Ascending aorta (tissue), 2 donors: ENCODE data around the gene IMPG2. TPM values are rescaled to one million over a fixed set of nuclear protein-coding genes. Genes with fewer than 3 reads are reported as not detected.

Experiments
- DNase-seq, 2 donors: peaks; one replicate each; pipeline ENCODE4 v3.0.0-alpha.2; 2019; ENCODE audit warnings: low spot score in 2 of 2
- H3K27ac ChIP-seq, 2 donors: fragments of 200-600 bp; sonication (generic); one replicate each; pipeline ENCODE4 v1.5.1; 2016 to 2017; ENCODE audit warnings: mild to moderate bottlenecking in 1 of 2
- H3K27me3 ChIP-seq: fragments of 200-600 bp; sonication (generic); one replicate; pipeline ENCODE4 v1.5.1; 2017
- H3K36me3 ChIP-seq, 2 donors: fragments of 200-600 bp; sonication (generic); one replicate each; pipeline ENCODE4 v1.5.1; 2016
- H3K4me1 ChIP-seq, 2 donors: fragments of 200-600 bp; sonication (generic); one replicate each; pipeline ENCODE4 v1.5.1; 2016 to 2017; ENCODE audit warnings: mild to moderate bottlenecking in 1 of 2
- H3K4me3 ChIP-seq, 2 donors: fragments of 200-600 bp; sonication (generic); one replicate each; pipeline ENCODE4 v1.5.1; 2016 to 2017; ENCODE audit warnings: mild to moderate bottlenecking in 1 of 2
- H3K9me3 ChIP-seq, 2 donors: fragments of 200-600 bp; sonication (generic); one replicate each; pipeline ENCODE4 v1.5.1; 2016
- intact Hi-C: fragments of 100-400 bp; cut with DNase I; formaldehyde crosslinking; loops from one replicate; pipeline ENCODE4 v1.15.1; 2023
- total RNA-seq: library from RNA; depleted of rRNA; stranded (reverse); fragments of >200 nt; gene quantifications from one replicate; pipeline ENCODE4 v1.1.0, GENCODE V29; 2016
- TF ChIP-seq, protein P1 (sequence below), 3 experiments: fragments of 200-600 bp in 2 of 3; fragments of 450-650 bp in 1 of 3; sonication (generic) in 2 of 3; IDR thresholded peaks; one replicate each; pipeline ENCODE4 v1.5.1; 2016 to 2019; ENCODE audit warnings: antibody characterized with exemption in 3 of 3, mild to moderate bottlenecking in 1 of 3, moderate library complexity in 1 of 3

The IMPG2 gene
- total RNA-seq, 1 donor from 2014 or later: 0.11 TPM

DNA sequence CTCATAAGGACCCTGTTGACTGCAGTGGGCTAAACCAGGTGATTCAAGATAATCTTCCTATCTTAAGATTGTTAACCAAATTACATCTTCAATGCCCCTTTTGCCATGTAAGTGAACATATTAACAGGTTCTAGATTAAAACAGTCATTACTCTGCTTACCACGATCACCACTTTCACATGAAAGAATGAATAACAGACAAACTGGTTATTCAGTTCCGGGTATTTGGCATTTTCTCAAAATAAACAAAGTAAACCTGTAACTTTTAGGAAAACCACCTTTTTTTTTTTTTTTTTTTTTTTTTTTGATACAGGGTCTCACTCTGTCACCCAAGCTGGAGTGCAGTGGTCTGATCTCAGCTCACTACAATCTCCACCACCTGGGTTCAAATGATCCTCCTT lies 131.2 kb downstream of the IMPG2 start:
- Histone ChIP-seq H3K4me3 (no peak overlapping the region), H3K27ac (no peak overlapping the region), H3K4me1 (no peaks in the 10 kb centered on the region), H3K27me3 (no peaks in the 10 kb centered on the region), H3K9me3 (no peaks in the 10 kb centered on the region), H3K36me3 (no peaks in the 10 kb centered on the region)
- TF ChIP-seq, protein P1, sequence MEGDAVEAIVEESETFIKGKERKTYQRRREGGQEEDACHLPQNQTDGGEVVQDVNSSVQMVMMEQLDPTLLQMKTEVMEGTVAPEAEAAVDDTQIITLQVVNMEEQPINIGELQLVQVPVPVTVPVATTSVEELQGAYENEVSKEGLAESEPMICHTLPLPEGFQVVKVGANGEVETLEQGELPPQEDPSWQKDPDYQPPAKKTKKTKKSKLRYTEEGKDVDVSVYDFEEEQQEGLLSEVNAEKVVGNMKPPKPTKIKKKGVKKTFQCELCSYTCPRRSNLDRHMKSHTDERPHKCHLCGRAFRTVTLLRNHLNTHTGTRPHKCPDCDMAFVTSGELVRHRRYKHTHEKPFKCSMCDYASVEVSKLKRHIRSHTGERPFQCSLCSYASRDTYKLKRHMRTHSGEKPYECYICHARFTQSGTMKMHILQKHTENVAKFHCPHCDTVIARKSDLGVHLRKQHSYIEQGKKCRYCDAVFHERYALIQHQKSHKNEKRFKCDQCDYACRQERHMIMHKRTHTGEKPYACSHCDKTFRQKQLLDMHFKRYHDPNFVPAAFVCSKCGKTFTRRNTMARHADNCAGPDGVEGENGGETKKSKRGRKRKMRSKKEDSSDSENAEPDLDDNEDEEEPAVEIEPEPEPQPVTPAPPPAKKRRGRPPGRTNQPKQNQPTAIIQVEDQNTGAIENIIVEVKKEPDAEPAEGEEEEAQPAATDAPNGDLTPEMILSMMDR (IDR thresholded peaks at IDR 0.05): no peak
- no peak for DNase-seq
- intact Hi-C loops: no loop called here

DNA sequence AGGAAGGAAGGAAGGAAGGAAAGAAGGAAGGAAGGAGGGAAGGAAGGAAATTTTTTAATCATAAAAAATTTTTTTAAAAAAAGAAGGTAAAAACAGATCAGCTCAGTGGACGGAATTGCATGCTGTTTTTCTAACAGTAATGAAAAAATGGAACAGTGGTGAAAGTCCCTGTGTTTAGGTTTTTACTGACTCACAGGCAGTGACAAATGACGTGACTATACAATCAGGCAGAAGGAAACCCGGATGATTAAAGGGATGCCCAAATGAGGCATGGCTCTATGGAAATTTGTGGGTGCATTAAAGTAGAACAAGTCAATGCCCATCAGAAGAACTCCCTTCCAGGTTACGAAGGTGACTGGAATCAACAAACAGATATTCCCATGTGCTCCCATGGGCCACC lies 135.0 kb downstream of the IMPG2 start:
- H3K4me1 ChIP-seq: no peaks in the 10 kb centered on the region
- TF ChIP-seq, protein P1 (IDR thresholded peaks at IDR 0.05): no peak
- no peak overlapping the region for H3K27ac ChIP-seq
- H3K36me3 ChIP-seq: no peaks in the 10 kb centered on the region
- no peaks in the 10 kb centered on the region for H3K9me3 ChIP-seq
- no peaks in the 10 kb centered on the region for H3K27me3 ChIP-seq
- H3K4me3 ChIP-seq: no peak overlapping the region
- no peak for DNase-seq
- intact Hi-C loops: no loop called here

DNA sequence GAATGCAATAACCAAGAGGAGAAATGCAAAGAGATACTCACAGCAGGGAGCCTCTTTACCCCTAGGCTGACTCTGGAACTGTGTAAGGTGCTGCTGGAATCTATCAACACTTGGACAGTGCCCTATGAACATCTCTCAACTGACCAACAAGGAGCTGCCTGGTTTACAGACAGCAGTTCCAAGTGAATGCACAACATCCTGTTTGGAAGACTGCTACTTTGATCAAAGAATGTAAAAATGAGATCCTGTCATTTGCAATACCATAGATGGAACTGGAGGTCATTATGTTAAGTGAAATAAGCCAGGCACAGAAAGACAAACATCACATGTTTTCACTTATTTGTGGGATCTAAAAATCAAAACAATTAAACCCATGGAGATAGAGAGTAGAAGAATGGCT lies 136.3 kb downstream of the IMPG2 start:
- TF ChIP-seq, protein P1 (IDR thresholded peaks at IDR 0.05): no peak
- no peak for DNase-seq
- Histone ChIP-seq H3K4me1 (no peaks in the 10 kb centered on the region), H3K4me3 (no peak overlapping the region), H3K36me3 (no peaks in the 10 kb centered on the region), H3K9me3 (no peaks in the 10 kb centered on the region), H3K27me3 (no peaks in the 10 kb centered on the region), H3K27ac (no peak overlapping the region)
- intact Hi-C loops: no loop called here

DNA sequence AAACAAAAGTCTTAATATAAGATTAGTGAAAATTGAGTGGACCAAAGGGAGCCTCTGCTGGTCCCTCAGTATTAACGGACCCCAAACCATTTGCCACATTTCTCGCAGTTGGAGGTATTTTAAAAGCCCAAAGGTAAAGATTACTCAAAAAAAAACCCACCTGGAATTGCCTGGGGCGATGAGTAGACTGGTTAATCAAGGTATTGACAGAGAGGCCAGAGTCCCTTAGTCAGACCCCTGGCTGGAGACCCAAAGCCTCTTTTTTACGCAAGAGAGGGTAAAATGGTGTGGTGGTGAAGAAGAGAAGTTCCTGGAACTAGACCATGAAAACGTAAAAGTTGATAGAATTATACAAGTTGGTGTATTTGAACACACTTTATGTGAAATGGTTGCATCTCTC lies 137.2 kb downstream of the IMPG2 start:
- Histone ChIP-seq H3K4me3 (no peak overlapping the region), H3K4me1 (no peaks in the 10 kb centered on the region), H3K27me3 (no peaks in the 10 kb centered on the region), H3K9me3 (no peaks in the 10 kb centered on the region), H3K27ac (no peak overlapping the region), H3K36me3 (no peaks in the 10 kb centered on the region)
- intact Hi-C loops: no loop called here
- TF ChIP-seq, protein P1 (IDR thresholded peaks at IDR 0.05): no peak
- DNase-seq: no peak

DNA sequence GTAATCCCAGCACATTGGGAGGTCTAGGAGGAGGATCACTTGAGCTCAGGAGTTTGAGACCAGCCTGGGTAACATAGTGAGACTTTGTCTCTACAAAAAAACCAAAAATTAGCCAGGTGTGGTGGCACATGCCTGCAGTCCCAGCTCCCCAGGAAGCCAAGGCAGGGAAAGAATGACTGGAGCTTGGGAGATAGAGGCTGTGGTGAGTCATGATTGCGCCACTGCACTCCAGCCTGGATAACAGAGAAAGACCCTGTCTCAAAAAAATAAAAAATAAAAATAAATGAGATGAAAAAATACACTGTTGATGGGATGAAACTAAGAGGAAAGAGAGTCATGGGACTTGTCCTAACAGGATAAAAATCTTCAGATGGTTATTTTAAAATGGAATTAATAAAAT lies 137.6 kb downstream of the IMPG2 start:
- no peaks in the 10 kb centered on the region for H3K4me1 ChIP-seq
- no peak for DNase-seq
- TF ChIP-seq, protein P1 (IDR thresholded peaks at IDR 0.05): no peak
- no peaks in the 10 kb centered on the region for H3K9me3 ChIP-seq
- no peak overlapping the region for H3K27ac ChIP-seq
- intact Hi-C loops: no loop called here
- no peaks in the 10 kb centered on the region for H3K36me3 ChIP-seq
- H3K4me3 ChIP-seq: no peak overlapping the region
- H3K27me3 ChIP-seq: no peaks in the 10 kb centered on the region

DNA sequence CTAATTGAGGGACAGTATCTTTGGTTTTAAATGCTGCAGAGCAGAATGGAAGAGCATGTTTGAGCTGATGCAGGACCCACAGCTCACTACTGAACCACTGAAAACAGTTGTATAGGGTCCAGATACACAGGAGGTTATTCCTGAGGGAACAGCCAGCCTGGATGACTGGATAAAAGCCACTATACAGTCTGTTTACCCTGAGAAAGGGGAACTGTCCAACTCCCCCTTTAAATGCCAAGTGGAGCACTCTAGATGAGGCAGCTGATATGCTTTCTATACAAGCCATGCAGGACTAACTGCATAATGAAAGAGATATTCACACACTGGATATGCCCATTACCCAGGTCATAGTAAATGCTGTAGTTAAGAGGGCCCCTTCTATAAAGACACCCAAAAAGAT lies 138.6 kb downstream of the IMPG2 start:
- no peak for DNase-seq
- Histone ChIP-seq H3K4me1 (no peaks in the 10 kb centered on the region), H3K36me3 (no peaks in the 10 kb centered on the region), H3K27me3 (no peaks in the 10 kb centered on the region), H3K9me3 (no peaks in the 10 kb centered on the region), H3K27ac (no peak overlapping the region), H3K4me3 (no peak overlapping the region)
- intact Hi-C loops: no loop called here
- TF ChIP-seq, protein P1 (IDR thresholded peaks at IDR 0.05): no peak
